Neuronal stem cell (in vitro differentiated cells): Measurements from ENCODE around the gene STK39.

Experiments used
- DNase-seq: peaks from one replicate; pipeline ENCODE4 v3.0.0-alpha.2; 2013; ENCODE audit warnings: low spot score
- H2AFZ ChIP-seq: one replicate; pipeline ENCODE4 v1.6.1; 2013; ENCODE audit warnings: mild to moderate bottlenecking, low read length, inconsistent platforms
- H2AK5ac ChIP-seq: 2 replicates; pipeline ENCODE4 v1.6.1; 2013; ENCODE audit warnings: low read depth, mild to moderate bottlenecking, inconsistent platforms, low read length, moderate library complexity, mixed read lengths
- H2BK120ac ChIP-seq: 2 replicates; pipeline ENCODE4 v1.6.1; 2013; ENCODE audit warnings: low read depth, mild to moderate bottlenecking, inconsistent platforms, low read length, moderate library complexity, mixed read lengths
- H2BK12ac ChIP-seq: one replicate; pipeline ENCODE4 v1.6.1; 2013; ENCODE audit warnings: low read length, inconsistent platforms
- H2BK15ac ChIP-seq: 2 replicates; pipeline ENCODE4 v1.6.1; 2013; ENCODE audit warnings: mild to moderate bottlenecking, low read length, inconsistent platforms, mixed read lengths
- H2BK5ac ChIP-seq: one replicate; pipeline ENCODE4 v1.6.1; 2013; ENCODE audit warnings: inconsistent platforms, mild to moderate bottlenecking, low read length, moderate library complexity
- H3K14ac ChIP-seq: one replicate; pipeline ENCODE4 v1.6.1; 2013; ENCODE audit warnings: low read length, inconsistent platforms
- H3K18ac ChIP-seq: 2 replicates; pipeline ENCODE4 v1.6.1; 2013; ENCODE audit warnings: low read length, inconsistent platforms
- H3K23ac ChIP-seq: 2 replicates; pipeline ENCODE4 v1.6.1; 2013; ENCODE audit warnings: low read depth, mild to moderate bottlenecking, mixed read lengths, low read length, inconsistent platforms; ENCODE audit not compliant: poor library complexity
- H3K27ac ChIP-seq: replicated peaks from 3 replicates; pipeline ENCODE4 v1.5.1; 2013; ENCODE audit warnings: low read length, inconsistent platforms
- H3K27me3 ChIP-seq, 3 experiments: 2 replicates each; pipeline ENCODE4 v1.6.1; 2013; ENCODE audit warnings: low read length in 3 of 3, mild to moderate bottlenecking in 2 of 3, inconsistent platforms in 1 of 3, low read depth in 1 of 3, mixed read lengths in 1 of 3, moderate library complexity in 1 of 3; ENCODE audit not compliant: control insufficient read depth in 3 of 3, insufficient read depth in 3 of 3
- H3K36me3 ChIP-seq, 2 donors: replicated peaks in 1 of 2; 2 replicates each; pipeline ENCODE4 v1.6.1; 2013; ENCODE audit warnings: low read length in 2 of 2; ENCODE audit not compliant: control insufficient read depth in 2 of 2, insufficient read depth in 2 of 2
- H3K4ac ChIP-seq: 2 replicates; pipeline ENCODE4 v1.6.1; 2013; ENCODE audit warnings: inconsistent platforms, mild to moderate bottlenecking, low read length, moderate library complexity
- H3K4me1 ChIP-seq, 2 donors: 1 replicate in 1 of 2; 2 replicates in 1 of 2; pipeline ENCODE4 v1.6.1; 2013; ENCODE audit warnings: low read length in 2 of 2, low read depth in 1 of 2; ENCODE audit not compliant: control insufficient read depth in 2 of 2, insufficient read depth in 1 of 2
- H3K4me2 ChIP-seq: one replicate; pipeline ENCODE4 v1.6.1; 2013; ENCODE audit warnings: mild to moderate bottlenecking, low read length, inconsistent platforms; ENCODE audit not compliant: insufficient read depth, poor library complexity, severe bottlenecking
- H3K4me3 ChIP-seq, 2 donors: 2 replicates each; pipeline ENCODE4 v1.5.1; 2013; ENCODE audit warnings: low read length in 2 of 2, mild to moderate bottlenecking in 2 of 2, inconsistent platforms in 1 of 2, moderate library complexity in 1 of 2
- H3K79me1 ChIP-seq: one replicate; pipeline ENCODE4 v1.6.1; 2013; ENCODE audit warnings: low read depth, mild to moderate bottlenecking, inconsistent platforms, low read length, moderate library complexity
- H3K9ac ChIP-seq: one replicate; pipeline ENCODE4 v1.6.1; 2013; ENCODE audit warnings: mild to moderate bottlenecking, low read depth, low read length, inconsistent platforms; ENCODE audit not compliant: poor library complexity
- H3K9me3 ChIP-seq, 2 donors: replicated peaks in 1 of 2; 2 replicates each; pipeline versions ENCODE3 to v1.6.1; 2013; ENCODE audit warnings: low read length in 2 of 2, mild to moderate bottlenecking in 2 of 2, inconsistent platforms in 1 of 2, low read depth in 1 of 2, mixed read lengths in 1 of 2, moderate library complexity in 1 of 2; ENCODE audit not compliant: control insufficient read depth in 2 of 2, insufficient read depth in 1 of 2
- H4K8ac ChIP-seq: one replicate; pipeline ENCODE4 v1.6.1; 2013; ENCODE audit warnings: low read depth, mild to moderate bottlenecking, inconsistent platforms, low read length, moderate library complexity
- H4K91ac ChIP-seq: one replicate; pipeline ENCODE4 v1.6.1; 2013; ENCODE audit warnings: low read length, low read depth, mild to moderate bottlenecking, inconsistent platforms; ENCODE audit not compliant: poor library complexity
- WGBS, 2 donors: extraction: QIAGEN DNeasy Blood & Tissue Kit; methylation state at CpG; one replicate each; pipeline ENCODE4 v1.1.7; 2013; ENCODE audit warnings: missing lambda C conversion rate in 2 of 2, mixed read lengths in 1 of 2; ENCODE audit not compliant: insufficient read length in 2 of 2, insufficient replicate concordance in 1 of 2; ENCODE audit errors: extremely low coverage in 2 of 2; 5-methylcytosine and 5-hydroxymethylcytosine counted together

The STK39 gene

GRCh38 chr2:167932123-167932693 lies 315.2 kb downstream of the STK39 start:
- no peak for DNase-seq
- Histone ChIP-seq H3K4me2 (no peak overlapping the region), H2AFZ (no peak overlapping the region), H3K4me3 (no peak overlapping the region), H4K8ac (no peak overlapping the region), H3K4me1 (peaks cover 6 to 14% of the 10 kb centered on the region in 2 donors), H3K4ac (no peak overlapping the region), H2BK12ac (no peak overlapping the region), H3K79me1 (no peaks in the 10 kb centered on the region), H3K23ac (no peak overlapping the region), H2BK15ac (no peak overlapping the region), H3K36me3 (no peaks in the 10 kb centered on the region), H3K14ac (no peak overlapping the region), H3K27ac (no peak overlapping the region), H2BK5ac (no peak overlapping the region), H2BK120ac (no peak overlapping the region), H3K18ac (no peak overlapping the region), H3K9ac (no peak overlapping the region), H2AK5ac (no peak overlapping the region), H3K9me3 (no peaks in the 10 kb centered on the region), H4K91ac (no peak overlapping the region), H3K27me3 (no peaks in the 10 kb centered on the region)
- WGBS, 2 donors, result no CpG with 5 or more reads among the region's 4 CpGs

- Histone ChIP-seq H2BK120ac (no peak overlapping the region), H3K36me3 (no peaks in the 10 kb centered on the region), H2BK12ac (no peak overlapping the region), H2AFZ (peak overlapping the region; percentile 17), H3K27me3 (no peaks in the 10 kb centered on the region), H3K27ac (no peak overlapping the region), H3K4me1 (peaks cover 6 to 14% of the 10 kb centered on the region in 2 donors), H4K91ac (no peak overlapping the region), H3K9me3 (no peaks in the 10 kb centered on the region), H3K79me1 (no peaks in the 10 kb centered on the region), H3K4me3 (no peak overlapping the region), H3K14ac (no peak overlapping the region), H4K8ac (no peak overlapping the region), H3K23ac (no peak overlapping the region), H2AK5ac (no peak overlapping the region), H3K4ac (no peak overlapping the region), H2BK15ac (no peak overlapping the region), H3K18ac (no peak overlapping the region), H3K9ac (no peak overlapping the region), H2BK5ac (no peak overlapping the region), H3K4me2 (no peak overlapping the region)
- no peak for DNase-seq
- WGBS, 2 donors, result no CpG with 5 or more reads among the region's 3 CpGs
These were observed 317.9 kb downstream of the STK39 start for GRCh38 chr2:167929484-167929883.

- peaks cover 6 to 14% of the 10 kb centered on the region in 2 donors for H3K4me1 ChIP-seq
- no peak overlapping the region for H3K4me3 ChIP-seq
- WGBS, 2 donors, result no CpG with 5 or more reads among the region's 6 CpGs
These were observed 319.0 kb downstream of the STK39 start for GRCh38 chr2:167928434-167928833.

GRCh38 chr2:167925758-167926157 lies 321.6 kb downstream of the STK39 start:
- Histone ChIP-seq H2BK15ac (no peak overlapping the region), H3K27me3 (no peaks in the 10 kb centered on the region)

More at GRCh38 chr2:167928434-167928833, 319.0 kb downstream of the STK39 start:
- Histone ChIP-seq H3K9me3 (no peaks in the 10 kb centered on the region), H3K9ac (no peak overlapping the region), H2BK120ac (no peak overlapping the region), H3K36me3 (no peaks in the 10 kb centered on the region), H3K14ac (no peak overlapping the region), H2BK5ac (no peak overlapping the region), H2AK5ac (no peak overlapping the region), H3K79me1 (no peaks in the 10 kb centered on the region), H2BK12ac (no peak overlapping the region), H3K27me3 (no peaks in the 10 kb centered on the region), H3K4ac (no peak overlapping the region), H3K23ac (no peak overlapping the region), H4K91ac (no peak overlapping the region), H3K4me2 (no peak overlapping the region), H3K27ac (no peak overlapping the region), H2BK15ac (no peak overlapping the region), H2AFZ (no peak overlapping the region), H4K8ac (no peak overlapping the region), H3K18ac (no peak overlapping the region)
- no peak for DNase-seq

More at GRCh38 chr2:167925758-167926157, 321.6 kb downstream of the STK39 start:
- Histone ChIP-seq H4K8ac (no peak overlapping the region), H3K27ac (no peak overlapping the region), H3K23ac (no peak overlapping the region), H4K91ac (no peak overlapping the region), H3K4me3 (no peak overlapping the region), H2AFZ (no peak overlapping the region), H3K4me2 (no peak overlapping the region), H3K79me1 (no peaks in the 10 kb centered on the region), H2BK120ac (no peak overlapping the region), H2BK5ac (no peak overlapping the region), H3K18ac (no peak overlapping the region), H3K9ac (no peak overlapping the region), H3K36me3 (no peaks in the 10 kb centered on the region), H3K4ac (no peak overlapping the region), H2AK5ac (no peak overlapping the region), H2BK12ac (no peak overlapping the region), H3K9me3 (no peaks in the 10 kb centered on the region), H3K14ac (no peak overlapping the region), H3K4me1 (peaks cover 6 to 14% of the 10 kb centered on the region in 2 donors)
- DNase-seq, result no peak
- WGBS, 2 donors, result no CpG with 5 or more reads among the region's 2 CpGs
